Keratinocyte (primary cell): ENCODE results near the gene C11orf52. TPM values are rescaled to one million over a fixed set of nuclear protein-coding genes. Genes with fewer than 3 reads are reported as not detected.
A peak's percentile ranks its signal among the peaks of the same experiment; 100 is the strongest.

Experiments
- DNase-seq: peaks from one replicate; pipeline ENCODE4 v3.0.0-alpha.2; 2011; ENCODE audit warnings: low read depth, missing footprints, low spot score
- FAIRE-seq: peaks from 2 replicates; lab custom pipeline; 2011; peaks lifted over from hg19 to GRCh38; lab: Jason Lieb, UNC
- H2AFZ ChIP-seq: 2 replicates; pipeline ENCODE4 v1.6.0; 2012; ENCODE audit warnings: low read length, control low read depth, inconsistent platforms; ENCODE audit not compliant: control insufficient read depth
- H3K27ac ChIP-seq: 2 replicates; pipeline ENCODE4 v1.5.1; 2011; ENCODE audit warnings: low read length; ENCODE audit not compliant: control insufficient read depth, insufficient read depth
- H3K27me3 ChIP-seq: 3 replicates; pipeline ENCODE4 v1.6.0; 2011; ENCODE audit warnings: low read length; ENCODE audit not compliant: control insufficient read depth, insufficient read depth; ENCODE audit errors: extremely low read depth
- H3K36me3 ChIP-seq, 2 experiments: 2 replicates in 1 of 2; 3 replicates in 1 of 2; pipeline ENCODE4 v1.5.1; 2011; ENCODE audit warnings: low read length in 2 of 2, mild to moderate bottlenecking in 1 of 2; ENCODE audit not compliant: control insufficient read depth in 2 of 2, insufficient read depth in 2 of 2; ENCODE audit errors: extremely low read depth in 1 of 2
- H3K4me1 ChIP-seq: 3 replicates; pipeline ENCODE4 v1.5.1; 2011; ENCODE audit warnings: low read length; ENCODE audit not compliant: control insufficient read depth, insufficient read depth; ENCODE audit errors: extremely low read depth
- H3K4me2 ChIP-seq: 3 replicates; pipeline ENCODE4 v1.6.0; 2011; ENCODE audit warnings: low read depth, low read length; ENCODE audit not compliant: control insufficient read depth, insufficient read depth; ENCODE audit errors: extremely low read depth
- H3K4me3 ChIP-seq, 3 experiments: fragments of 200-600 bp in 1 of 3; sonication (generic) in 1 of 3; 2 replicates in 2 of 3; 3 replicates in 1 of 3; pipeline ENCODE4 v1.5.1; 2011 to 2016; ENCODE audit warnings: low read length in 3 of 3, mild to moderate bottlenecking in 3 of 3, control low read depth in 2 of 3, inconsistent platforms in 1 of 3, low read depth in 1 of 3, mixed read lengths in 1 of 3, mixed run types in 1 of 3, moderate library complexity in 1 of 3; ENCODE audit not compliant: control insufficient read depth in 2 of 3, insufficient read depth in 2 of 3; ENCODE audit errors: extremely low read depth in 1 of 3
- H3K79me2 ChIP-seq: 2 replicates; pipeline ENCODE4 v1.6.0; 2012; ENCODE audit warnings: low read length; ENCODE audit not compliant: control insufficient read depth, insufficient read depth
- H3K9ac ChIP-seq: 3 replicates; pipeline ENCODE4 v1.6.0; 2011; ENCODE audit warnings: low read length; ENCODE audit not compliant: control insufficient read depth, insufficient read depth; ENCODE audit errors: extremely low read depth
- H3K9me1 ChIP-seq: 3 replicates; pipeline ENCODE4 v1.6.0; 2011; ENCODE audit warnings: low read length; ENCODE audit not compliant: control insufficient read depth, insufficient read depth; ENCODE audit errors: extremely low read depth
- H3K9me3 ChIP-seq: 2 replicates; pipeline ENCODE4 v1.5.1; 2012; ENCODE audit warnings: low read depth, low read length; ENCODE audit not compliant: control insufficient read depth
- H4K20me1 ChIP-seq: 3 replicates; pipeline ENCODE4 v1.6.0; 2011; ENCODE audit warnings: low read length; ENCODE audit not compliant: control insufficient read depth, insufficient read depth; ENCODE audit errors: extremely low read depth
- CTCF ChIP-seq, 3 experiments: IDR thresholded peaks in 1 of 3; conservative IDR thresholded peaks in 1 of 3; optimal IDR thresholded peaks in 1 of 3; 2 replicates in 2 of 3; 3 replicates in 1 of 3; pipeline versions ENCODE3 to v1.5.1; 2011; ENCODE audit warnings: low read length in 3 of 3, mild to moderate bottlenecking in 3 of 3, moderate library complexity in 2 of 3, control low read depth in 1 of 3, inconsistent platforms in 1 of 3; ENCODE audit not compliant: insufficient read depth in 2 of 3; ENCODE audit errors: extremely low read depth in 1 of 3
- EZH2 ChIP-seq: IDR thresholded peaks from one replicate; pipeline ENCODE4 v1.6.1; 2012; ENCODE audit warnings: inconsistent platforms, mild to moderate bottlenecking, low read length, moderate library complexity
- dilution Hi-C: fragments of 300-500 bp; cut with MboI; formaldehyde crosslinking; loops from one replicate; pipeline ENCODE4 v1.7.0; 2020; ENCODE audit warnings: low sequenced_read_pairs; ENCODE audit not compliant: extremely low pct_ligation_motif_present
- polyA plus RNA-seq, 5 experiments: library from polyadenylated mRNA; depleted of rRNA in 3 of 5; stranded (reverse) in 3 of 5; stranded (forward) in 1 of 5; unstranded in 1 of 5; fragments of >200 nt; gene quantifications; 1 replicate in 1 of 5; 2 replicates in 3 of 5; 3 replicates in 1 of 5; pipeline versions ENCODE4 v1.2.1 to v1.2.3, GENCODE V29; 2011 to 2012; ENCODE audit warnings: missing spikeins in 2 of 5, low read depth in 1 of 5, low replicate concordance in 1 of 5

C11orf52 gene
- polyA plus RNA-seq, 1 donor (not counting 4 experiments of a cell fraction or from before 2014, with no cell fraction given) = 3.5 TPM

- peaks cover 14% of the 10 kb centered on the region for H3K4me1 ChIP-seq
Measured at GRCh38 chr11:111909378-111909777, 9.3 kb upstream of the C11orf52 start.

GRCh38 chr11:111910676-111911562 is 7.8 kb upstream of the C11orf52 start:
- no peaks in the 10 kb centered on the region for H3K9me3 ChIP-seq
- H3K36me3 ChIP-seq = no peaks in the 10 kb centered on the region
- peaks cover 3% of the 10 kb centered on the region for H3K27me3 ChIP-seq
- H4K20me1 ChIP-seq = no peaks in the 10 kb centered on the region
- no peak overlapping the region for H2AFZ ChIP-seq
- H3K79me2 ChIP-seq = no peaks in the 10 kb centered on the region
- H3K4me1 ChIP-seq = peaks cover 14% of the 10 kb centered on the region
- FAIRE-seq = no peak
- dilution Hi-C loops = no loop called here
- H3K9me1 ChIP-seq = no peaks in the 10 kb centered on the region
- TF ChIP-seq EZH2 = no peak
- no peak for TF ChIP-seq CTCF (optimal IDR thresholded peaks at IDR 0.05 in 1 of 3, IDR thresholded peaks at IDR 0.05 in 1 of 3, conservative IDR thresholded peaks at IDR 0.05 in 1 of 3; ENCODE audit: extremely low read depth in 1 of 3, insufficient read depth in 2 of 3, low read length in 3 of 3)
- peak overlapping the region in 1 of 3 experiments; percentile 24 for H3K4me3 ChIP-seq
- no peak overlapping the region for H3K9ac ChIP-seq
- no peak overlapping the region for H3K27ac ChIP-seq
- no peak for DNase-seq
- peak overlapping the region; percentile 54 for H3K4me2 ChIP-seq

More at GRCh38 chr11:111909378-111909777, 9.3 kb upstream of the C11orf52 start:
- dilution Hi-C loops = no loop called here
- DNase-seq (no peak), FAIRE-seq (no peak)
- H3K9me1 ChIP-seq = no peaks in the 10 kb centered on the region
- TF ChIP-seq CTCF (optimal IDR thresholded peaks at IDR 0.05 in 1 of 3, IDR thresholded peaks at IDR 0.05 in 1 of 3, conservative IDR thresholded peaks at IDR 0.05 in 1 of 3; ENCODE audit: extremely low read depth in 1 of 3, insufficient read depth in 2 of 3, low read length in 3 of 3) (no peak), EZH2 (no peak)
- H3K4me3 ChIP-seq = no peak overlapping the region
- no peak overlapping the region for H3K27ac ChIP-seq
- no peaks in the 10 kb centered on the region for H3K36me3 ChIP-seq
- no peaks in the 10 kb centered on the region for H3K9me3 ChIP-seq
- H3K79me2 ChIP-seq = no peaks in the 10 kb centered on the region
- H3K27me3 ChIP-seq = peaks cover 3% of the 10 kb centered on the region
- H2AFZ ChIP-seq = no peak overlapping the region
- H3K9ac ChIP-seq = no peak overlapping the region
- no peaks in the 10 kb centered on the region for H4K20me1 ChIP-seq
- no peak overlapping the region for H3K4me2 ChIP-seq
